Anterior cingulate cortex (tissue), 58 donors: ENCODE results near the gene LTA.
A peak's percentile ranks its signal among the peaks of the same experiment; 100 is the strongest.

ENCODE experiments used
- DNase-seq, 58 donors: peaks; one replicate each; lab custom pipeline; 2025; lab: John Stamatoyannopoulos, UW

Gene LTA

GRCh38 chr6:31572041-31572911 lies at the start of gene LTA:
TSS of gene LTA (plus strand) at chr6:31572289. CDS start at chr6:31572743, 454 bp downstream.
- DNase-seq, result no peak

GRCh38 chr6:31525553-31525931 lies 46.5 kb upstream of the LTA start:
- DNase-seq, result no peak

GRCh38 chr6:31525932-31526591 lies 46.0 kb upstream of the LTA start:
- no peak for DNase-seq

GRCh38 chr6:31528307-31528777 lies 43.7 kb upstream of the LTA start:
- no peak for DNase-seq

- DNase-seq, result no peak
Observed at GRCh38 chr6:31528821-31529328, 43.2 kb upstream of the LTA start, which contains the start of gene MCCD1. TSS of gene MCCD1 (plus strand) at chr6:31528962. CDS start at chr6:31529015, 53 bp downstream.

- DNase-seq, result no peak
Observed at GRCh38 chr6:31529329-31530150, 42.5 kb upstream of the LTA start.

GRCh38 chr6:31530659-31531058 lies 41.4 kb upstream of the LTA start:
- DNase-seq, result no peak

GRCh38 chr6:31531162-31531561 lies 40.9 kb upstream of the LTA start:
- DNase-seq, result no peak

- no peak for DNase-seq
Observed at GRCh38 chr6:31531771-31532643, 40.1 kb upstream of the LTA start.

GRCh38 chr6:31532644-31533454 lies 39.2 kb upstream of the LTA start:
- no peak for DNase-seq

- no peak for DNase-seq
Observed at GRCh38 chr6:31533455-31533841, 38.6 kb upstream of the LTA start.

- DNase-seq, result no peak
Observed at GRCh38 chr6:31534011-31534410, 38.1 kb upstream of the LTA start.

GRCh38 chr6:31534521-31535040 lies 37.5 kb upstream of the LTA start:
- DNase-seq, result no peak

- no peak for DNase-seq
Observed at GRCh38 chr6:31535538-31536324, 36.4 kb upstream of the LTA start.

GRCh38 chr6:31538805-31539400 lies 33.2 kb upstream of the LTA start:
- peak in 1 of 58 donors; percentile 11 for DNase-seq

GRCh38 chr6:31540640-31541039 lies 31.4 kb upstream of the LTA start:
- no peak for DNase-seq

GRCh38 chr6:31541059-31541657 lies 30.9 kb upstream of the LTA start:
- DNase-seq, result peak in 7 of 58 donors; percentile 11 to 69 (median 43)
